Stimulated activated CD8-positive, alpha-beta memory T cell treated with anti-CD3 and anti-CD28 coated beads, Interleukin-12 subunit alpha, Interleukin-12 subunit beta, amount 100 ng/mL, for 1 hour (primary cell): ENCODE results near the gene TENT5C.
"Not testable (repeated sequence)": the region's sequence is repeated elsewhere in the genome, so short reads cannot be mapped to it uniquely, and the experiment has no call there.

Experiments used
- DNase-seq: peaks from one replicate; pipeline ENCODE4 v3.0.0-alpha.2; 2020; ENCODE audit warnings: low read depth

The TENT5C gene

GRCh38 chr1:117605774-117606648, at the start of gene TENT5C:
Gene TENT5C, plus strand, starts transcription at chr1:117606048. Its CDS starts 16,821 bp downstream, at chr1:117622869.
- DNase-seq: peak; percentile 98

DNA sequence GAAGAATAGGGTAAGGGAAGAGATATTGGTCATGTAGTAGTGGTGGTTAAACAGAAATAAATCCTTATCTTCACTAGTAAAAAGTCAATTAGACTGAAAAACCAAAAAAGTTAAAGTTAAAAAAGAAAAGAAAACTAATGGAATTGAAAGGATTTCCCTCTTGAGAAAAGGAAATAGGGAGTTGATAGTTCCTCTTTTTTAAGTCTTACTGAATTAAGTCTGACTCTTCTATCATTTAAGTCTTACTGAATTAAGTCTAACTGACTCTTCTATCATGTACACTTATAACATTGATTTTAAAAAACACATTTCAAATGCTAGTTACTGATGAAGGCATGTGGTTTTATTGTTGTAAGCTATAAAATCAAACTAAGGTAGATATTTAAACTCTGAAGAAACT, 49.5 kb upstream of the TENT5C start:
- no peak for DNase-seq

- no peak for DNase-seq
These were observed 48.9 kb upstream of the TENT5C start for GRCh38 chr1:117556976-117557375.

DNA sequence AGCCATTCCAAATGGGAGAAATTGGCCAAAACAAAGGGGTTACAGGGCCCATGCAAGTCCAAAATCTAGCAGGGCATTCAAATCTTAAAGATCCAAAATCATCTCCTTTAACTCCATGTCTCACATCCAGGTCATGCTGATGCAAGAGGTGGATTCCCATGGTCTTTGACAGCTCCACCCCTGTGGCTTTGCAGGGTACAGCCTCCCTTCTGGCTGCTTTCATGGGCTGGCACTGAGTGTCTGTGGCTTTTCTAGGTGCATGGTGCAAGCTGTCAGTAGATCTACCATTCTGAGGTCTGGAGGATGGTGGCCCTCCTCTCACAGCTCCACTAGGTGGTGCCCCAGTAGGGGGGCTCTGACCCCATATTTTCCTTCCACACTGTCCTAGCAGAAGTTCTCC, 47.4 kb upstream of the TENT5C start:
- DNase-seq: not testable (repeated sequence)

GRCh38 chr1:117559139-117559538, 46.7 kb upstream of the TENT5C start:
- DNase-seq: no peak

GRCh38 chr1:117559985-117560384, 45.9 kb upstream of the TENT5C start:
- no peak for DNase-seq

GRCh38 chr1:117561071-117561470, 44.8 kb upstream of the TENT5C start:
- DNase-seq: no peak

GRCh38 chr1:117561551-117561950, 44.3 kb upstream of the TENT5C start:
- no peak for DNase-seq

GRCh38 chr1:117562581-117563491, 43.0 kb upstream of the TENT5C start:
- DNase-seq: no peak

- no peak for DNase-seq
These were observed 42.4 kb upstream of the TENT5C start for GRCh38 chr1:117563492-117563875.

DNA sequence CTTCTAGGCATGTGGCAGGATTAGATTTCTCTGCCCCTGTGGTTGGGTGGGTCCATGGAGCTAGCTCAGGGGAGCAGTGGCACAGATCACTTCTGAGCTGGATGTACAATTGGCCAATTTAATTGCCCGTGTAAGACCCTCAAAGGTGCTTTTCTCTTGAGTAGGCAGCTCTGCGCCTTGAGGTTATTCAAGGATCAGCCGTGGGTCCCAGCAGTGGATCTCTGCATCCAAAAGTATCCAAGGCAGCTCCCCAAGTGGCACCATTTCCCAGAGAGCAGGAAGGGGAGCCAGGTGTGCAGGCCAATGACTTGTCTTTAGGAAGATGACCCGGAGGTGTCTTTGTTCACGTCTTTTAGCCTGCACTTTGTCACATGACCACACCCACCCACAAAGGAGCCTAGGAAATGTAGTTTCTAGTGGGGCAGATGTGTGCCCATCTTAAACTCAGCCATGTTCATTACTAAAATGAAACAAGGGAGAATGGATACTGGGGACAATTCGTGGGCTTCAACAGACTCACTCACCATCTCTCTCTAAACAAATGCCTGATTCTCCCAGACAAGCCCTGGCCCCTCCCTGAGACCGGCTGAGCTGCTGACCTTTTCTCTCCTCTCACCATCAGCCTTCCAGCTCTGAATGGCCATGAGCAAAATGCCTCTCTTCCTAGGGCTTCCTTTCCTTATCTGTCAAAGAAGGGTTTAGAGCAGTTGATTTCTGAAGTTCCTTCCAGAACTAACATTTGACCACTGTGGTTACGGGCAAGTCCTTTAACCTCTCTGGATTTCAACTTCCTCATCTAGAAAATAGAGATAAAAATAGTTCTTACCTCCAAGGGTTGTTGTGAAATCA, 41.4 kb upstream of the TENT5C start:
- DNase-seq: no peak

DNA sequence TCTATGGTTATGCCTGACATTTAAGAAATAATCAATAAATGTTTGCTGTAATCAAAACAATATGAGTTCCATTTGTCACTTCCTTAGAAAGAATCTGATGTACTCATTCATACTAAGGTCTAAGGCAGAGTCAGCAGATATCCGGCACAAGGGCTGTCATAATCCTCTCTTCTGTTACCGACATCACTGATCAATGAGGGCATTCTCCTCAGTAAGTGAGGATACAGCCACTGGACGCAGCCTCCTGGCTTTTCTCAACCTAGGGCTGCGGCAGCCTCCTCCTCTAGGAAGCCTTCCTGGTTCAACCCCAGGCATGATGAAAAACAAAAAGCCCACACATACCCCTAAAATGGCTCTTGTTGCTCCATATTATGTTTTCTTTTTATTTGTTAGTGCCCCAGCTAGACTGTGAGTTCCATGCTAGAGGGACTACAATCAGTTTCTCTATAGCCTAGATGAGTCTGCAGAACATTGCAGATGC, 40.7 kb upstream of the TENT5C start:
- no peak for DNase-seq

GRCh38 chr1:117565745-117566455, 39.9 kb upstream of the TENT5C start:
- DNase-seq: no peak

GRCh38 chr1:117566556-117566955, 39.3 kb upstream of the TENT5C start:
- no peak for DNase-seq

GRCh38 chr1:117567435-117567834, 38.4 kb upstream of the TENT5C start:
- no peak for DNase-seq

DNA sequence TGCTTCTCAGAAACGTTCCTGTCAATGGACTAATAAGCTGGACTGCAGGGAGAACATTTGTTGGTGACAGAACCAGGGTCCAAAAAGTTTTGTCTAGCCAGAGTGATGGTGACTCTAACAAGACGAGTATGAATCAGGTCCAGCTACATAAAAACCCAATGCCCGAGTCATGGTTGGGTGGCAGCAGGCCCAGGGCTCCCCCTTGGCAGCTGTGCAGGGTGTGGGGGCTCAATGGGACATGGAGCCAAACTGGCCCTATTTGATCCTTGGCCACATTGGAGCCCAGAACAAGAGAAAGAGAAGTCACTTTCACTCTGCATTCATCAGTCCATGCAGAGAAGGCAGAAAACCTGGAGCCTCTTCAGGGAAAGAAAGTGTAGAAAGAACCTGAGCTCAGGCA, 37.9 kb upstream of the TENT5C start:
- no peak for DNase-seq

- no peak for DNase-seq
These were observed 36.8 kb upstream of the TENT5C start for GRCh38 chr1:117568999-117569398.

DNA sequence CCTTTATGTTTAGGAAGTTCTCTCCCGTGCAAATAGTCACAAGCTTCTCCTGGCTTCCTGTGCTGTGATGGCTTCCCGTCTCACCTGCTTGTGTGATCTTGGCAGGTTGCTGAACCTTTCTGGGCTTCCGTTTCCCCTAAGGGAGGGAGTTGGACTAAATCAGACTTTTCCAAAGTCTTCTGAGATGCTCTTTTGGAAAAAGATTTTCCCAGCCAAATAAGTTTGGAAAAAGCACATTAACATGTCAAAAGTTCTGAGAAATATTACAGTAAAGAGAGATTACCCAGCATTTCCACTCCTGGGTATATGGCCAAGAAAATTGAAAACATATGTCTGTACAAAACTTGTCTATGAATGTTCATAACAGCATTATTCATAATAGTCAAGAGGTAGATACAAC, 36.0 kb upstream of the TENT5C start:
- DNase-seq: no peak

DNA sequence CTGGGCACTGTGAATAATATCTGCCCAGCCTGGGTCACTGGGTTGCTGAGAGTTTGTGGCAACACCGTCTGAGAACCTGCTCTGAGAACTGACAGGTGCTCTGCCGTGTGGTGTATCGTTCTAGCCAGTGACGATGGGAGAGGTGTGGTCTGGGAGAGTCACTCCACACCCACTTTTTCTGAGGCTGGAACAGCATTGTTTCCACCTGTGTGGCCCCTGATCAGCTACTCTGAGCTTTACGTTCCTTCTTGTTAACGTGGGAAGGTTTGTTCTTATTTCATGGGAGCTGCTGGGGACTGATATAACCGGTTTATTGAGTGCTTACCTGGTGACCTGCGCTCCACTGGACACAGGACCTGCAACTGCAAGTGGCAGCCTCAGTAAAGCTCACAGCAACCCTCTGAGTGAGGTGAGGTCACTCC, 34.8 kb upstream of the TENT5C start:
- no peak for DNase-seq

GRCh38 chr1:117571496-117571895, 34.4 kb upstream of the TENT5C start:
- no peak for DNase-seq

DNA sequence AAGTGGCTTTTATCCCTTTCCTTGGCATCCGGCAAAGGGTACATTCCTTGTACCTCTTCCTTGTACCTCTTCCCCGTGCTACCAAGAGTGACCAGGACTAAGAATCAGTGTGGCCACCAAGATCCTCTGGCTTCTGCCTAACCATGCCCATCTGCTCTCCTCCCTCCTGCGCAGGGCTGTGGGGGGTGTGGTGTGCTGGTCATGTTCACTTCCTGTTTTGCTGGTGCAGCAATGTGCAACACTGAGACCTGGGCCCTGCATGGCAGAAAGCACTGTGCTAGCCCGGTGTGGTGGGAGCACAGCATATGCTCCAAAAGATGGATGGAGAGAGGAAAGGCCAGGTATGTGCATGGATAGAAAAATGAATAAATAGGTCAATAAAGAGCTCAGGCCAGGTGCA, 33.3 kb upstream of the TENT5C start:
- no peak for DNase-seq
